ENCODE data around the gene ULBP1.
A peak's percentile ranks its signal among the peaks of the same experiment; 100 is the strongest.
"Not testable (repeated sequence)": the region's sequence is repeated elsewhere in the genome, so short reads cannot be mapped to it uniquely, and the experiment has no call there.

ULBP1 gene

DNA sequence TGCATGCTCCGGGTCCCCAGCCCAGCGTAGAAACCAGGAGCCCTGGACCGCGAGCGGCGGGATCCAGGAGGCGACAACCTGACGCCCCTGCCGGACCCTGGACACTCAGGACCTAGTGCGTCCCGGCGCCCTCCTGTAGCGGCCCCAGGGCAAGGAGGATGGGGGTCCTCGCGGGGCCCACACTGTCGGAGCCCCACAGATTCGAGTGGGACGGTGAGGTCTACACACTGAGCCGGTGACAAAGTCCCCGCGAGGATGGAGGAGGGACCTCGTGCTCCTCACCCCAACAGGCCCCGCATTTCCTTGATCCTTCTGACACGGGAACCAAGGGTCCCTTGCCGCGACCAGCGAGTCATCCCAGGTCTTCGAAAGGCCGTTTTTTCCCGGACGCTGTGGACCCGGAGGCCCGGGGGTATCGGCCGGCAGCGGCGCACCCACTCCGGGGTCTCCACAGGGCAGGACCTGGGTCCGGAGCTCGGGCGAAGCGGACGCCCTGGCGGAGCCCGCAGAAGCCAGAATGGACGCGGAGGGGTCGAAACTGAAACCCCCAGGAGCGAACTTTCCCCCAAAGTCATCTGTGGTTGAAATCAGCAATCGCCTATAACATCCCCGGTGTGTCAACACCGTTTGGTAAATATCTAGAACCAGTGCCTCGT lies 9.3 kb upstream of the ULBP1 start:
- not testable (repeated sequence) for DNase-seq

DNA sequence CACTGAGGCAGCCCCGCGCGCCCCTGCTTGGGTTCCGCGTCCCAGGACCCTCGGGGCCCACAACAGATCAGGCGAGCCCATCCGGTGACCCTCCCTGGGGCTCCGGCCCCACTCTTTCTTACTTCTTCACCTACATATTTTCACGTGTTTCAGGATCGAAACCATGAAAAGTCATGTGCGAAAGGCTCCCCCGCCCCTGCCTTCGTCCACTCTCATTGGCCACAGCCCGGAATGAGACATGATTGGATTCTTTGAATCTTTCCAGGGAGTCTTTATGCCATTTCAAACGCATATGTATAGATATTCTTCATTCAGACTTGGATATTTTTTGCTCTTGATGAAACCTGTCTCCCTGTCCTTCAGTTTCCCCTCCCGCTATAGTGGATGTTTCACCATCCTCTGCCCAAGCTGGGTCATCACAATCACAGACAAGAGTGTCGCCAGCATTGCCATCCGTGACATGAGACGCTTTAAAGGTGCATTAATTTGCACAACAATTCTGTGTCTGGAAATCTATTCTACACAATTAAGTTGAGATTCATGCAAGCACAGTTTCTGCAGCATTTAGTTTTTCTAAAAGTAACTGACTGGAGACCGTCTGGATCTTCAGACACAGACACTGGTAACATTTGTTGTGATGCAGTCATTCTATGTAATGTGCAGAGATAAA lies 8.6 kb upstream of the ULBP1 start:
- DNase-seq: not testable (repeated sequence)

DNA sequence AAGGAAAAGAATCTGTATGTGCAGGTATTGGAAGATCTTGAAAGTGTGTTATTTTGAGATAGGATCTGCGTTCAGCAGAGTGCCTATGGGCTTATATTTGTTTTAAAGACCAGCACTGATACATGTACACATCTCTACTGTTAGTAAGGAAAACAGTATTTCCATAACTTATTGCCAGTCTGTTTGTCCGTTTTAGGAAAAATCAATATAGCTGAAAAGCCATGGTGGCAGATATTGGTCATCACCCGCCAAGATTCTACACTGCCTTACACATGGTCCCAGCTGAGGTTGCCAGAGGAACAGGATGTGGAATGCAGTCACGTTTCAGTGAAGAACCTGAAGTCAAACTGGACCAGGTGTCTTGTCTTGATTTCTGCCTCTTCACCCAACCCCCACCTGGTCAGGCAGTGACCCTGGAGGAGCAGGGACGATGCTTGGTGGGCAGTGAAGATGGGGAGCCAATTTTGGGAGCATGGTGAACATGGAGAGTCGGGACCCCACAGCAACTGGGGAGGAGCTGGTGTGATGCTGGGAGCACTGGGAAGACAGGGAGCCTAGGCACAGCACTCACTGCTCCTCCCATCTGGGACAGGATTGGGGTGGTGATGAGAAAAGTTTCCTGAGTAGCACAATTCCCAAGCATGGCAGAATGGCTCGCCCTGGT lies 8.0 kb upstream of the ULBP1 start:
- not testable (repeated sequence) for DNase-seq

DNA sequence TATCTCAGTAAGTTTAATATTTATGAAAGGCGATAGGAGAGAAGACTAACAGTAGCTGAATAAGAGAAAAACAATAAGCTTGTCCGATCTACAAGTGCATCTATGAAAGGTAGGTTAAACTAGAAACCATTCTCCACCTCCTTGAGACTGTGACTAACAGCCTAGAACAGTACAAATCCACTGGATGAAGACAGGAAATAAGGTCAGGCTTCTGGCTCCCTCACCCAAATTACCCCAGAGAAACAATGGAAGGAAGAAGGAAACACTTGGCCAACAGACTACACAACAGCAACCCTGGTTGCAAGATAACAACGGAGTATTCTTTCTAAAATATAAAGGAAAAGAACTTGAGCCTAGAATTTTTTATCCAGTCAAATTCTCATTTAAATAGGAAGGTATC lies 5.6 kb upstream of the ULBP1 start:
- DNase-seq: not testable (repeated sequence)

DNA sequence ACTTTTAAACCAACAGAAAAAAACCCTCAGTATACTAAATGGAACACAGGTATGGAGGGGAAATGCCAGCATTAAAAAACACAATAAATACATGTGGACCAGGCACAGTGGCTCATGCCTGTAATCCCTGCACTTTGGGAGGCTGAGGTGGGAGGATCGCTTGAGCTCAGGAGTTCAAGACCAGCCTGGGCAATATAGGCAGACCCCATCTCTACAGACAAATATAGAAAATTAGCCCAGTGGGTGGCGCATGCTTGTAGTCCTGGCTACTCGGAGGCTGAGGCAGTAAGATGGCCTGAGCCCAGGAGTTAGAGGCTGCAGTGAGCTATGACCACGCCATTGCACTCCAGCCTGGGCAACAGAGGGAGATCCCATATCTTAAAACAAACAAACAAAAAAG lies 3.9 kb upstream of the ULBP1 start:
- not testable (repeated sequence) for DNase-seq

DNA sequence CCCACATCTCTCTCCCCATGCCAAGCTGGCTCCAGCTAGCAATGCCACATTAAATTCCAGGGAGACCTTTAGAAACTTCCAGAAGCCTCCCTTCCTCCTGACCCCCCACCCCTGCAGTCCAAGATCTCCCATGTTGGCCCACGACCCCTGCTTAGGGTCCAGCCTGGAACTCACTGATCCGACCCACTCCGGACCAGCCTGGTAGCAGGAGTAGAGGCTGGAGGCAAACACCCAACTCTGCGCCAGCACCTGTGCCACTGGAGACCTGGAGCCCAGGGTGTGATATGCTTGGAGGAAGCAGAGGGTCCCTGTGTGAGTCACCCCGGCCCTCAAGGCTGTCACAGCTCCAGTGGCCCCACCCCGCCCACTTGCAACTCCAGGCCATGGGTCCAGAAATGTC lies 3.3 kb upstream of the ULBP1 start:
- DNase-seq: no peak

DNA sequence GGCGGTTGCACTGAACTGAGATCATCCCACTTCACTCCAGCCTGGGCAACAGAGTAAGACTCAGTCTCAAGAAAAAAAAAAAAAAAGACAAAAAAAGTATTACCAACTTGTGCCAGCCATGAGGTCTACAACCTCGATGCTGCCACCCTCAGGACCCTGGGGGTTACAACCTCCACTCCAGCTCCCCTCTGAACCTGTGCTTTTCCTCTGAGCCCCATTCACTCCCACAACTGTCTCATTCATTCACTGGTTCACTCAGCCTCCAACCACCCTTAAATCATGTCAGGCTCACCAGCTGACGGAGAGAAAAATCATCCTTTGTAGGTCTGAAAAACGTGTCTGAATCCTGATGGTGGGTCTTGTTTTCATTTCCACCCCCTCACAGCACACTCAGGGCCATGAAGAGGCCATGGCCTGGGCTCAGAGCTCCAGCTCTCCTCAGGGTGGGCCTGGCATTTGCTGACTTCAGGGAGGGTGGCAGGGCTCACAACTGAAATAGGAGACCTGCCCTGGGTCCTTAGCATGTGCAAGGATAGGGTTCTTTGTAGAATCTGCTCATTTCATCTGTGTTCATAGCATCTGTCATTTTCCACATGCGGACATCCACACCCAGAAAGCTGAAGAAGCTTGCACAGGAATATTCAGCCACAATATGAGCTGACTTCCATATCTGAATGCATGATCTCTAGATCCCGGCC lies 1.9 kb upstream of the ULBP1 start:
- DNase-seq: no peak

DNA sequence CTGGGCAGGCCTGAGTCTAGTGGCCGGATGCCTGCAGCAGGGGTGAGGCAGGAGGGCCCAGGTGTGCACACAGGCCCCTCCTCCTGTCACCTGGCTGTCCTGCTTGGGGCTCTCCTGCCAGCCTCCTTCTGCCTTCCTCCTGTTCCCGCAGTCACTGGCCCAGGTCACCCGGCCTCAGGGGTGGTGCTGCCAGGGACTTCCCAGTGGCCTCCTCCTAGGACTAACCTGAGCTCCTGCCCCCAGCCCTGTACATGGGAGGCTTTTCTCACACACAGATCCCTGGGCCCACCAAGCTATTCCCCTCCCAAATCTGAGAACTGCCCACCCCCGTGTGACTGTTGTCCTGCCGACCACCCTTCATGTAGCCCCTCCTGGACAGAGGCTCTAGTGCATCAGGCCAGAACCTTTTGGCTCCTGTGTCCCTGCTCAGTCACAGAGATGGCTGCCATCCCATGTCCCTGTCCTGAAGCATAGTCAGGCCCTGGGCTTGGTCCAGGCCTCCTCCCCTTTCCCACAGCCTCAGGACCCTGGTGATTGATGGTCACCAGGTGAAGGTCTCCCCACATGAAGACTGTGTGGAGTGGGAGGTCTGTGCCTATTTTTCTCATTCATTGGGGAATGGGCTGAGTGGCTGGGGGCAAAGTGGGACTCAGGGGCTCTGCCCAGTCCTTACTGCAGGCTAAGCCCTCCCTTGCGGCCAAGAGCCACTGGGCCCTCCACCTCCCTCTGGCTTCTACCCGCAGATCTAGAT lies 1.1 kb upstream of the ULBP1 start:
- DNase-seq: no peak

DNA sequence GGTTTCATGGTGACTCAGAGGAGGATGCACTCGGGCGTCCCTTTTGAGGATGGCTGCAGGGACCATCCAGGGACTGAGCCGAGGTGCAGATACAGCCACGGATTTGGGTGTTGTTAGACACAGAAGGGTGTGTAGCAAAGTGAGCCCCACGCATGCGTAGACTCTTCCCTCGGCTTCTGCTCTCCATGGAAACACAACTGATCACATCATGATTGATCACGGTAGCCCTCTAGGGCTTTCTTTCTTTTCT lies 606 bp upstream of the ULBP1 start:
- DNase-seq: no peak

DNA sequence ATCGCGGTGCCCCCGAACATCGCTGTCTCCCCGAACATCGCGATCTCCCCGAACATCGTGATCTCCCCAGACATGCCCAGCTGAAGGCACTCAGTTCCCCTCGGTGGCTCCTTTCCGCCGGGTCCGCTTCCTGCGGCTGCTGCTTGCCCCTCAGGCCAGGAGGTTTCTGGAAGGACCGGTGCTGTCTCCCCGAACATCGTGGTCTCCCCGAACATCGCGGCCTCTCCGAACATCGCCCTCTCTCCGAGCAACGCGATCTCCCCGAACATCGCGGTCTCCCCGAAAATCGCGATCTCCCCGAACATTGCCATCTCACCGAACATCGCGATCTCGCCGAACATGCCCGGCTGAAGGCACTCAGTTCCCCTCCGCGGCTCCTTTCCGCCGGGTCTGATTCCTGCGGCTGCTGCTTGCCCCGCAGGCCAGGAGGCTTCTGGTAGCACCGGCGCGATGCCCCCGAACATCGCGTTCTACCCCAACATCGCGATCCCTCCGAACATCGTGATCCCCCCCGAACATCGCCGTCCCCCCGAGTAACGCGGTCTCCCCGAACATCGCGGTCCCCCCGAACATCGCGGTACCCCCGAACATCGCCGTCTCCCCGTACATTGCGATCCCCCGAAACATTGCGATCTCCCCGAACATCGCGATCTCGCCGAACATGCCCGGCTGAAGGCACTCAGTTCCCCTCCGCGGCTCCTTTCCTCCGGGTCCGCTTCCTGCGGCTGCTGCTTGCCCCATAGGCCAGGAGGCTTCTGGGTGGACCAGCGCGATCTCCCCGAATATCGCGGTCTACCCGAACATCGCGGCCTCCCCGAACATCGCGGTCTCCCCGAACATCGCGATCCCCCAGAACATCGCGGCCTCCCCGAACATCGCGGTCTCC lies 808 bp downstream of the ULBP1 start:
- DNase-seq: no peak

DNA sequence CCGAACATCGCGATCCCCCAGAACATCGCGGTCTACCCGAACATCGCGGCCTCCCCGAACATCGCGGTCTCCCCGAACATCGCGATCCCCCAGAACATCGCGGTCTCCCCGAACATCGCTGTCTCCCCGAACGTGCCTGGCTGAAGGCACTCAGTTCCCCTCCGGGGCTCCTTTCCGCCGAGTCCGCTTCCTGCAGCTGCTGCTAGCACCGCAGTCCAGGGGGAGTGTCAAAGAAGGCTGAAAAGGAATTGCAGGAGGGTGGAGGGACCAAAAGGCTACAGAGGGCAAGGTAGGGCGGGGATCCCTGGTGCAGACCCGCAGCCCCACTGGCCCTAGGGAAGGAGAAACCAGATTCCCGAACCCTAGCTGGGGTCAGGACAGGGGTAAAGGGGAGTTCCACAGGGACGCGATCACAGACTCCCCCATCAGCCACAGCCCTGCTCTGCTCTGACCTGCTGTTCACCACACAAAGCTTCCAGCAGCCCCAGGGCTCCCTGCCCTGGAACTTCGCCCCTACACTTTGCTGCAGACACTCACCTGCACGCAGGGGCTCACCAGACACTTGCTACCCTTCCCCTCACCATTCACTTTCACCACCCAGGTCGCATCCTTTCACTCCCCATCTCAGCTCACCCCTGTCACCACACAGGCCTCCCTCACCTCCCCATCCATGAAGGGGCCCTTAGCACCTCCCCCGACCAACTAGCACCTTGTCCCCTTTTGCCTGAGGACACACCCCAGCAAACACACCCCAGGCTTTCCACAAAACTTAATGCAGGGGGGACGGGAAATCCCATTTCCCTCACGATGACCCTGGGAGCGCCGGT lies 1.7 kb downstream of the ULBP1 start:
- no peak for DNase-seq

DNA sequence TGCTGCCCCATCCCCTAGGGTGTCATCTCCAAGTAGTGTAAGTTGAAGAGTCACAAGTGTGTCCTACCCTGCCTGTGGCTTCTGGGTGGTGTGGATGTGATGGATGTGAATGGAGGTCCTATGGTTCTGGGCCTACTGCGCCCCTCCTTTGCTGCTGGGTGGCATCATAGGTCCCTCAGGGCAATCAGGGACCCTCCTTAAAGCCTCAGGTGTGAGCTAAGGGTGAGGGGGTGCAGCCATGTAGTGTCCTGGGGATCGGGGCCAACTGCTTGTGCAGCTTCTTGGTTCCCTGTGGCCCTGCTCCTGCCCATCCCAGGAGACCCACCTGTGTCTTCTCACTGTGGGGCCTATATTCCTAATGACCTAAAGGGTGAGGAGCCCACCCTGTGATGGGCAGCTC lies 2.6 kb downstream of the ULBP1 start:
- not testable (repeated sequence) for DNase-seq

DNA sequence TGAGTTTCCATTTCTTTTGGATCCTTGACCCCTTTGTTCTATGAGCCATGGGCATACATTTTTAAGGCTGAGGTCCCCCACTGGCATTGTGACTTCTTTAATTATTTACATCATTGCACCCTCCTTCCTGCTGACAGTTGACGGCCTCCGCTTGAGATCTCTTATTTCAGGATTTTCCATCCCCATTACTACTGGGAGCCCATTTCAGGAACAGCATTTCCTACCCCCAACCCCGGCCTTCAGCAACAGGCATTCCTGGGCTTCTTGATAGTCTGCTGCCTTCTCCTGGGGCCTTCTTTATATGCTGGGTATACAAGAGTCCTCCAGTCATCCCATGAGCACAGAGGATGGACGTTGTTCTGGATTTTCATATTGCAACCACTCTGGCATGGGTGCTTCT lies 3.8 kb downstream of the ULBP1 start:
- DNase-seq: no peak

DNA sequence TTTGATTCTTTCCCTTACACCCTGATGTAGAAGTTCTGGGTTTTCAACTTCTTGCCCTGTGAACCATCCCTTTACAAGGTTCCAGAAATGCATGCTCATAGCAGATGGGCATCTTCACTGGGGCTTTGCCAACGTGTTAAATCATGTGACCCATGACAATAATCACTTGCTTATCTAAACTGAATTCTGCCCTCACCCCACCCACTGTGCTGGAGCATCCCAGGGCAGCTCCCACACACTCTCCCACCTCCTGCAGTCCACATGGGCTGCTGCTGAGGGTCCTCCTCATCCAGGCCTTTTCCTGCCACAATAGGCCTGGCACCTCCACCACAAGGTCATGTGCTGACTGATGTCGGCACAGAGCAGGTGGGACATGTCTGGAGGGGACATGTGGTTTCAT lies 4.3 kb downstream of the ULBP1 start:
- DNase-seq: not testable (repeated sequence)

DNA sequence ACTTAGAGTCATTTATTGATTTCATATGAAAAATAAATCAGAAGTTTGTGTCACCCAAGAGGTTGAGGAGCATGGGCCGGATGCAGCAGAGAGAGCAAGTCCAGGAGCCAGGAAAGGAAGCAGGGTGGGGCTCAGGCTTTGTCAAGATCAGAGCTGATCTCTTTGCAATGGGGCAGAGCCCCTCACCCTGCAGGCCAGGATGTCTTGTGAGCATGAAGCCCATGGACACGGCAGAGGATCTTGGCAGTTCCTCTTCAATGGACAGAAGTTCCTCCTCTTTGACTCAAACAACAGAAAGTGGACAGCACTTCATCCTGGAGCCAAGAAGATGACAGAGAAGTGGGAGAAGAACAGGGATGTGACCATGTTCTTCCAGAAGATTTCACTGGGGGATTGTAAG lies 5.2 kb downstream of the ULBP1 start:
- DNase-seq: not testable (repeated sequence)

DNA sequence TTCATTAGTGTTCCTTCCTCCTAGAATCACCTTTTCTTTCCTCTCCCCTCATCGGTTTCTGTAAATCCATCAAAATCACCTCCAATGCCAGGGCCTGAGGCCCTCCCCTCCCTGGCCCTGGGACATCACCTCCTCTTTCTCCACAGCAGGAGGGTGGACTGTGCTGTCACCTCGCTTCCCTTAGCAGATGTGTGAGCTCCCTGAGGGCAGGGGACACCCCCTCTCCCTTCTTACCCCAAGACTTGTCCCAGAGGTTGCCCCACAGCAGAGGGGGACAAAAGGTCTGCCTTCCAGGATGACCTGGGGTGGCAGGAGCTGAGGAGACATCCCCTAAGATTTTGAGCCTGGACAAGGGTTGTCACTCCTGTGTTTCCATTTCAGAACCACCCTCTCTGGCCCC lies 5.9 kb downstream of the ULBP1 start:
- no peak for DNase-seq

DNA sequence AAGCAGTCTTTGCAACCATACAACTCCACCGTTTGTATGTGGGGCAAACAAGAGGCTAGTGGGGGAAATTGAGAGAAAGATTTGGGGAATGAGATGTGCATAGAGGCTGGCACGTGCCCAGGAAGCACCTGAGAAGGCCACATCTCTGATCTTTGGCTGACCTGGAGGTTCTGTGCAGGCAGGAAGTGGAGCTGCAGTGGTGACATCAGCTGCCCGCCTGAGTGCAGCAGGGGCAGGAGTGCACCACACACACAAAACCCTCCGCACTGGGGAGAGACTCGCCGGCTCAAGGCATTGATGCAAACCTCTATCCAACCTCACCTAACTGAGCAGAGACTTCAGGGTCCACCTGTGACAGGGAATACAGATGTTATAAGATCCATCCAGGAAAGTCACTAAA lies 10.7 kb downstream of the ULBP1 start:
- peak in 1 of 2 experiments; percentile 10 for DNase-seq

DNA sequence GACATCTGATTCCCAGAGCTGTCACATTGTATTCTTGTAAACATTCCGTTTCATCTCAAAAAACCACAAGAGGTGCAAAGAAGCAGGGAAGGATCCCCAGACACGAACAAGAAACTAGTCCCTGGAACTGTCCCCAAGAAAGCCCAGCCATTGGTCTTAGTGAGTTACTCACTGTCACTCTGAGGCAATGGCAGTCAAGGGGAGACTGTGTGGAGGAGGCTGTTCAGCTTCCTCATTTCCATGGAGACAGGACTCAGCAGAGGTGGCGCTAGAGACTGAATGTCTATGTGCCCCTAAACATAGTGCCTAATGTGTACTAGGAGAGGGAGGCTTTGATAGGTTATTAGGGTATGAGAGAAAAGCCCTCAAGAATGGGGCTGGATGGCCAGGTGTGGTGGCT lies 11.1 kb downstream of the ULBP1 start:
- DNase-seq: no peak

DNA sequence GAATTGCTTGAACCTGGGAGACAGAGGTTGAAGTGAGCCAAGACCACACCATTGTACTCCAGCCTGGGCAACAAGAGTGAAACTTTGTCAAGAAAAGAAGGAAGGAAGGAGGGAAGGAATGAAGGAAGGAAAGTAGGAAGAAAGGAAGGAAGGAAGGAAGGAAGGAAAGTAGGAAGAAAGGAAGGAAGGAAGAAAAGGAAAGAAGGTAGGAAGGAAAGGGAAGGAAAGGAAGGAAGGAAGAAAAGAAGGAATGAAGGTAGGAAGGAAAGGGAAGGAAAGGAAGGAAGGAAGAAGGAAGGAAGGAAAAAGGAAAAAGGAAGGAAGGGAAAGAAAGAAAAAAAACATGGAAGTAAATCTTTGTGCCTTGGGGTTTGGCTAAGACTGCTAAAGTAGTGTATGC lies 11.7 kb downstream of the ULBP1 start:
- DNase-seq: no peak

DNA sequence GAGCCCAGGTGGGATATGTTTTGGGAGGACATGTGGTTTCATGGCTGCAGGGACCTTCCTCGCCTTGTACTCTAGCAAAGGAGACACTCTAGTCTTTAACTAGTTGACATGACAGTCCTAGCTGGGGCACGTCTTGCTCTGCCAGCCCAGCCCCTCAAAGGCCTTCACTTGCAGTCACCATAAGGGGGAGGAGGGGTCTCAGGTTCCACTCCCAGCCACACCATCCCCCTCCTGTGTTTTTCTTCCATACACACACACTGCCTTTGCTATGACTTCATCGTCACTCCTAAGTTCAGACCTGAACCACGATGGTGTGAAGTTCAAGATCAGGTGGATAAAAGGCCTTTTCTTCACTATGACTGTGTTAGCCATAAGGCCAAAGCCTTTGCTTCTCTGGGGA lies 13.5 kb downstream of the ULBP1 start:
- DNase-seq: no peak

DNA sequence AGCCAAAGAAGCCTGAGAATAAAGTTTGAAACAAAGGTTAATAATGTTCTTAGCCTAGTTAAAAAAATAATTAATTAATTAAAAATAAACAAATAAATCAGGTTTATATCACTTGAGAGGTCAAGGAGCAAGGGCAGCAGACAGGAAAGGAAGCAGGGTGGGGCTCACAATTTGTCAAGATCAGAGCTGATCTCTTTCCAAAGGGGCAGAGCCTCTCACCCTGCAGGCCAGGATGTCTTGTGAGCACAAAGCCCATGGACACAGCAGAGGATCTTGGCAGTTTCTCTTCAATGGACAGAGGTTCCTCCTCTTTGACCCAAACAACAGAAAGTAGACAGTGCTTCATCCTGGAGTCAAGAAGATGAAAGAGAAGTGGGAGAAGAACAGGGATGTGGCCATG lies 14.9 kb downstream of the ULBP1 start:
- DNase-seq: no peak

Measured in SHP77 (cell line).